Mesothelial cell of epicardium (in vitro differentiated cells): ENCODE measurements around the gene PDZD7. TPM values are rescaled to one million over a fixed set of nuclear protein-coding genes. Genes with fewer than 3 reads are reported as not detected.
A peak's percentile ranks its signal among the peaks of the same experiment; 100 is the strongest.

Source experiments
- DNase-seq, 2 experiments: peaks; one replicate each; pipeline ENCODE4 v3.0.0; 2021; ENCODE audit warnings: low spot score in 2 of 2; ENCODE audit not compliant: unreplicated experiment in 2 of 2
- H3K27ac Mint-ChIP-seq: 2 replicates; pipeline ENCODE4 v1.8.0; 2021; ENCODE audit warnings: mixed read lengths
- H3K27me3 Mint-ChIP-seq: 2 replicates; pipeline ENCODE4 v1.8.0; 2021; ENCODE audit warnings: low read depth, mixed read lengths
- H3K36me3 Mint-ChIP-seq: 2 replicates; pipeline ENCODE4 v1.8.0; 2021; ENCODE audit warnings: mixed read lengths
- H3K4me1 Mint-ChIP-seq: 2 replicates; pipeline ENCODE4 v1.8.0; 2021; ENCODE audit warnings: mixed read lengths
- H3K4me3 Mint-ChIP-seq: 2 replicates; pipeline ENCODE4 v1.8.0; 2021; ENCODE audit warnings: mild to moderate bottlenecking, moderate library complexity, mixed read lengths
- H3K9me3 Mint-ChIP-seq: 2 replicates; pipeline ENCODE4 v1.8.0; 2021; ENCODE audit warnings: mixed read lengths
- total RNA-seq: library from RNA; stranded (reverse); gene quantifications from 3 replicates; pipeline ENCODE4 v1.2.1, GENCODE V29; 2021
- TF ChIP-seq, protein P1 (sequence below): fragments of 200-600 bp; sonication (generic); IDR thresholded peaks from one replicate; pipeline ENCODE4 v1.5.0; 2021; ENCODE audit warnings: antibody characterized with exemption; ENCODE audit not compliant: unreplicated experiment

The PDZD7 gene
- total RNA-seq, 1 donor from 2014 or later = 1.8 TPM

DNA sequence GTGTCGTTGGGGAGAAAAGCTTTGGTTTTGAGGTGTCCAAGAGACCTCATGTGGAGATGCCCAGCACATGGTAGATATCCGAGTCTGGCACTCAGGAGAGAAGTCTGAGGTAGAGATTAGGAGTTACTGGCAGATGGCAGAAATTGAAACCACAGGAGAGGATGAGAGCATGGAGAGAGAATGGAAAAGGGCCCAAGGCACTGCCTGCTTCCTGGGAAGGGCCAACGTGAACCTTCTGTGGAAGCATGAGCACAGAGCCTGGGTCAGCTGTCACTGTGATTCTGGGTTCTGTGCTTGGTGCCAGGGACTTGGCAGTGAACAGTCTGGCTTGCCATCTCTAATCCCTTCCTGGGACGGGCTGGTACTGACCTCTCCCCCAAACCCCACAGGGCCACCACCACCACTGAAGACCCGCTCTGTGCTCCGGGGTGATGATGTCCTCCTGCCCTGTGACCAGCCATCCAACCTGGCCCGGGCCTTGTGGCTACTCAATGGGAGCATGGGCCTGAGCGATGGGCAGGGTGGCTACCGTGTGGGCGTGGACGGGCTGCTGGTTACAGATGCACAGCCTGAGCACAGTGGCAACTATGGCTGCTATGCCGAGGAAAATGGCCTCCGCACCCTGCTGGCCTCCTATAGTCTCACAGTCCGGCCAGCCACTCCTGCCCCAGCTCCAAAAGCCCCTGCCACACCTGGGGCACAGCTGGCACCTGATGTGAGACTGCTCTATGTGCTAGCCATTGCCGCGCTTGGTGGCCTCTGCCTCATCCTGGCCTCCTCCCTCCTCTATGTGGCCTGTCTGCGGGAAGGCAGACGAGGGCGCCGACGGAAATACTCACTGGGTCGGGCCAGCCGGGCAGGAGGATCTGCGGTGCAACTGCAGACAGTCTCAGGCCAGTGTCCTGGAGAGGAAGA lies 47.8 kb downstream of the PDZD7 start:
- Mint-ChIP-seq H3K9me3 (no peaks in the 10 kb centered on the region), H3K36me3 (peaks cover 17% of the 10 kb centered on the region), H3K4me3 (no peak overlapping the region), H3K4me1 (peaks cover 22% of the 10 kb centered on the region), H3K27me3 (no peaks in the 10 kb centered on the region), H3K27ac (no peak overlapping the region)
- TF ChIP-seq, protein P1, sequence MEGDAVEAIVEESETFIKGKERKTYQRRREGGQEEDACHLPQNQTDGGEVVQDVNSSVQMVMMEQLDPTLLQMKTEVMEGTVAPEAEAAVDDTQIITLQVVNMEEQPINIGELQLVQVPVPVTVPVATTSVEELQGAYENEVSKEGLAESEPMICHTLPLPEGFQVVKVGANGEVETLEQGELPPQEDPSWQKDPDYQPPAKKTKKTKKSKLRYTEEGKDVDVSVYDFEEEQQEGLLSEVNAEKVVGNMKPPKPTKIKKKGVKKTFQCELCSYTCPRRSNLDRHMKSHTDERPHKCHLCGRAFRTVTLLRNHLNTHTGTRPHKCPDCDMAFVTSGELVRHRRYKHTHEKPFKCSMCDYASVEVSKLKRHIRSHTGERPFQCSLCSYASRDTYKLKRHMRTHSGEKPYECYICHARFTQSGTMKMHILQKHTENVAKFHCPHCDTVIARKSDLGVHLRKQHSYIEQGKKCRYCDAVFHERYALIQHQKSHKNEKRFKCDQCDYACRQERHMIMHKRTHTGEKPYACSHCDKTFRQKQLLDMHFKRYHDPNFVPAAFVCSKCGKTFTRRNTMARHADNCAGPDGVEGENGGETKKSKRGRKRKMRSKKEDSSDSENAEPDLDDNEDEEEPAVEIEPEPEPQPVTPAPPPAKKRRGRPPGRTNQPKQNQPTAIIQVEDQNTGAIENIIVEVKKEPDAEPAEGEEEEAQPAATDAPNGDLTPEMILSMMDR = no peak
- DNase-seq = no peak

GRCh38 chr10:100981178-100981772 lies 49.7 kb downstream of the PDZD7 start:
- Mint-ChIP-seq H3K27ac (no peak overlapping the region), H3K27me3 (no peaks in the 10 kb centered on the region), H3K36me3 (peaks cover 17% of the 10 kb centered on the region), H3K9me3 (no peaks in the 10 kb centered on the region), H3K4me3 (no peak overlapping the region), H3K4me1 (peaks cover 10% of the 10 kb centered on the region)
- DNase-seq = no peak
- TF ChIP-seq, protein P1 = no peak

GRCh38 chr10:100980711-100981110 lies 50.2 kb downstream of the PDZD7 start:
- H3K9me3 Mint-ChIP-seq = no peaks in the 10 kb centered on the region
- TF ChIP-seq, protein P1 = no peak
- H3K27ac Mint-ChIP-seq = no peak overlapping the region
- DNase-seq = peak in 1 of 2 experiments; percentile 25
- no peak overlapping the region for H3K4me3 Mint-ChIP-seq
- no peaks in the 10 kb centered on the region for H3K27me3 Mint-ChIP-seq
- peaks cover 5% of the 10 kb centered on the region for H3K4me1 Mint-ChIP-seq
- peaks cover 17% of the 10 kb centered on the region for H3K36me3 Mint-ChIP-seq

DNA sequence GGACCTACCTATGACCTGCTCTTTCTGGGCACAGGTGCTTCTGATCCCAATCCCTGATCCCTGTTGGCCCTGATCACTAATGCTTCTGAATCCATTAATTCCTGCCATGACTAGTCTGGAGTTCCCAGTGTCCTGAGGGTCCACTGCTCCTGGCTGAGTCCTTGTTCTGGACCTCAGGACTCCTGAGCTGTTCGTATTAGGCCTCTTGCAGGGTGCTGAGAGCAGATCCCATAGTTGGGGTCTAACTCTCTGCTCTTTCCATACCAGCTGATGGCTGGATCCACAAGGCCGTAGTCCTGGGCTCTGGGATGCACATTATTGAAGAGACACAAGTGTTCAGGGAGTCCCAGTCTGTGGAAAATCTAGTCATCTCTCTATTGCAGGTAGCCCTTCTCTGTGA lies 50.6 kb downstream of the PDZD7 start:
- no peak overlapping the region for H3K27ac Mint-ChIP-seq
- peaks cover 17% of the 10 kb centered on the region for H3K36me3 Mint-ChIP-seq
- no peak overlapping the region for H3K4me3 Mint-ChIP-seq
- TF ChIP-seq, protein P1 = no peak
- no peaks in the 10 kb centered on the region for H3K9me3 Mint-ChIP-seq
- no peaks in the 10 kb centered on the region for H3K27me3 Mint-ChIP-seq
- no peak for DNase-seq
- peaks cover 5% of the 10 kb centered on the region for H3K4me1 Mint-ChIP-seq

- Mint-ChIP-seq H3K27me3 (no peaks in the 10 kb centered on the region), H3K27ac (no peak overlapping the region), H3K4me3 (no peak overlapping the region), H3K9me3 (no peaks in the 10 kb centered on the region), H3K36me3 (peaks cover 17% of the 10 kb centered on the region), H3K4me1 (peaks cover 5% of the 10 kb centered on the region)
- TF ChIP-seq, protein P1 = no peak
- DNase-seq = no peak
Measured at GRCh38 chr10:100979791-100980272, 51.1 kb downstream of the PDZD7 start.
